C4-2B (cell line): ENCODE results near the gene WDR81.
"Not testable (repeated sequence)": the region's sequence is repeated elsewhere in the genome, so short reads cannot be mapped to it uniquely, and the experiment has no call there.

Experiments used
- H3K27ac ChIP-seq: fragments of 450-650 bp; 2 replicates; pipeline ENCODE4 v1.5.1; 2017
- CTCF ChIP-seq: fragments of 450-650 bp; conservative IDR thresholded peaks from 2 replicates; pipeline ENCODE4 v1.5.1; 2017; ENCODE audit warnings: mild to moderate bottlenecking
- ZFX ChIP-seq: fragments of 450-650 bp; IDR thresholded peaks from 2 replicates; pipeline ENCODE4 v1.6.1; 2017

Gene WDR81

GRCh38 chr17:1693339-1693738 lies 31.2 kb upstream of the WDR81 start:
- no peak for TF ChIP-seq ZFX
- TF ChIP-seq CTCF, result no peak
- no peak overlapping the region for H3K27ac ChIP-seq

DNA sequence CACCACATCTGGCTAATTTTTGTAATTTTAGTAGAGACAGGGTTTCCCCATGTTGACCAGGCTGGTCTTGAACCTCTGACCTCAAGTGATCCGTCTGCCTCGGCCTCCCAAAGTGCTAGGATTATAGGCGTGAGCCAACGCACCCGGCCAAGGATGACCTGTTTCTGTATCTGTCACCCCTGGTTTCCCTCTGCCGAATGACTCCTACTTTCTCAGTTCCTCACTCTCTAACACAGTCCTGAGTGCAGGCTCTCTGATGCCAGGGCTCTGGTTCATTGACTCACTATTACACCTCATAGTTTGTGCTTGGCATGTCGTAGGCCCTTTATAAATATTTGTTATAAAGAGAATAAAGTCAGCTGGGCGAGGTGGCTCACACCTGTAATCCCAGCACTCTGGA lies 29.1 kb upstream of the WDR81 start:
- no peak overlapping the region for H3K27ac ChIP-seq
- TF ChIP-seq CTCF (no peak), ZFX (no peak)

GRCh38 chr17:1697681-1698080 lies 26.8 kb upstream of the WDR81 start:
- no peak for TF ChIP-seq CTCF
- TF ChIP-seq ZFX, result no peak
- H3K27ac ChIP-seq, result no peak overlapping the region

GRCh38 chr17:1699891-1700290 lies 24.6 kb upstream of the WDR81 start:
- not testable (repeated sequence) for H3K27ac ChIP-seq

DNA sequence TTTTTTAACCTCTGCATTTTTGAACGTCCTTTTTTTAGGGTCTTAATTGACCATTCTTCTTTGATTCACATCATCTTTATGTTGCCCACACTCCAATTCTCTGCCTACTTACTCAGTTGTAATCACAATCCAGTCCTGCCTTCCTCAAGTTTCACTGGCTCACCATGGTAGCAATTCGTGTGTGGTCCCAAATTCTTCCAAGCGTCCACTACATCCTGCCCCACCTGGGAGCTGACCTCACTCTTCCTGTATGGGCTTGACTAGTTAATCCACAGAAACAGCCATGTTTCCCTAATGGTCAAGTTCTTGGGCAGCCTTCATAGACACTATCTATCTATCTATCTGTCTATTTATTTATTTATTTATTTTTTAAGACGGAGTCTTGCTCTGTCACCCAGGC lies 21.4 kb upstream of the WDR81 start:
- TF ChIP-seq CTCF (no peak), ZFX (no peak)
- no peak overlapping the region for H3K27ac ChIP-seq

DNA sequence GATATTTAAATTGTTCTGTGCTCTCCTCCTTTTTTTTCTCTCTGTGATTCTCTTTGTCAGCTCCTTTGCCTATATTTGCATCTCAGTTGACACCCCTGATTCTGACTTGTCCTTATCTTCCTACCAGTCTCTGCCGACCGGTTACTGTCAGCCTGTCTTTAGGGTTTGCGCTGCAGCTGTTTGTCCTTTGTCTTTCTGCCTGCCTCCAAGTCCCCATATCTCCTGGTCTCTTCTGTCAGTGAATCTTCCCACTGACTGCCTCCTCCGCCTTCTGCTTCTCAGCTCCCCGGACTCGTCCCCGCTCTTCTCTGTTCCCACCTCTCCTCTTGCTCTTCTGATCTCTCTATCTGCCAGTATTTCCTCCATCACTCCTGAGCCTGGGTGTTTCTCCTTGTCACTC lies 19.5 kb upstream of the WDR81 start:
- no peak overlapping the region for H3K27ac ChIP-seq
- no peak for TF ChIP-seq ZFX
- TF ChIP-seq CTCF, result no peak

GRCh38 chr17:1707107-1707506 lies 17.4 kb upstream of the WDR81 start:
- no peak for TF ChIP-seq CTCF
- no peak for TF ChIP-seq ZFX
- no peak overlapping the region for H3K27ac ChIP-seq

GRCh38 chr17:1708791-1709346 lies 15.6 kb upstream of the WDR81 start:
- H3K27ac ChIP-seq, result not testable (repeated sequence)
